Liver (tissue), 9 donors: ENCODE measurements around the gene NKD2. TPM values are rescaled to one million over a fixed set of nuclear protein-coding genes. Genes with fewer than 3 reads are reported as not detected.

ENCODE experiments used
- DNase-seq: peaks from one replicate; pipeline ENCODE4 v3.0.0-alpha.2; 2017; ENCODE audit warnings: low spot score
- H3K27ac ChIP-seq, 2 donors: one replicate each; pipeline ENCODE4 v1.7.0; 2013; ENCODE audit warnings: inconsistent platforms in 2 of 2, low read length in 2 of 2, control low read depth in 1 of 2, low read depth in 1 of 2, mild to moderate bottlenecking in 1 of 2
- H3K27me3 ChIP-seq, 4 donors: one replicate each; pipeline versions ENCODE4 v1.6.1 to v1.7.0; 2013; ENCODE audit warnings: low read length in 3 of 4, inconsistent platforms in 1 of 4, mild to moderate bottlenecking in 1 of 4, moderate library complexity in 1 of 4; ENCODE audit not compliant: control insufficient read depth in 4 of 4, insufficient read depth in 4 of 4
- H3K36me3 ChIP-seq, 4 donors: one replicate each; pipeline versions ENCODE4 v1.6.1 to v1.7.0; 2013; ENCODE audit warnings: low read length in 3 of 4, mild to moderate bottlenecking in 3 of 4, low read depth in 1 of 4, moderate library complexity in 1 of 4; ENCODE audit not compliant: control insufficient read depth in 4 of 4, insufficient read depth in 3 of 4
- H3K4me1 ChIP-seq, 4 donors: one replicate each; pipeline versions ENCODE4 v1.6.1 to v1.7.0; 2013; ENCODE audit warnings: low read length in 3 of 4, mild to moderate bottlenecking in 3 of 4, moderate library complexity in 1 of 4; ENCODE audit not compliant: control insufficient read depth in 4 of 4, insufficient read depth in 4 of 4
- H3K4me3 ChIP-seq, 3 donors: one replicate each; pipeline versions ENCODE4 v1.6.1 to v1.7.0; 2013; ENCODE audit warnings: low read length in 3 of 3, control low read depth in 1 of 3, low read depth in 1 of 3, mild to moderate bottlenecking in 1 of 3
- H3K9ac ChIP-seq, 2 donors: one replicate each; pipeline ENCODE4 v1.7.0; 2013; ENCODE audit warnings: low read length in 2 of 2, mild to moderate bottlenecking in 2 of 2, moderate library complexity in 2 of 2, control low read depth in 1 of 2, low read depth in 1 of 2
- H3K9me3 ChIP-seq, 4 donors: one replicate each; pipeline versions ENCODE4 v1.6.1 to v1.7.0; 2013; ENCODE audit warnings: low read length in 3 of 4; ENCODE audit not compliant: control insufficient read depth in 4 of 4
- ATF3 ChIP-seq: IDR thresholded peaks from 2 replicates; pipeline ENCODE4 v1.6.1; 2016; ENCODE audit warnings: antibody characterized with exemption
- CTCF ChIP-seq: fragments of 150-350 bp; IDR thresholded peaks from 2 replicates; pipeline ENCODE4 v1.5.1; 2017; ENCODE audit warnings: improper control_type of control experiment, low read depth, low read length; ENCODE audit not compliant: missing input control
- FOXA1 ChIP-seq: IDR thresholded peaks from 2 replicates; pipeline ENCODE4 v1.6.1; 2016; ENCODE audit warnings: antibody characterized with exemption
- FOXA2 ChIP-seq: IDR thresholded peaks from 2 replicates; pipeline ENCODE4 v1.6.1; 2016; ENCODE audit warnings: antibody characterized with exemption
- GABPA ChIP-seq, 2 donors: IDR thresholded peaks in 1 of 2; conservative IDR thresholded peaks in 1 of 2; 2 replicates each; pipeline ENCODE4 v1.6.1; 2016; ENCODE audit warnings: antibody characterized with exemption in 2 of 2, mild to moderate bottlenecking in 1 of 2, moderate library complexity in 1 of 2
- HNF4A ChIP-seq, 2 donors: conservative IDR thresholded peaks; 2 replicates each; pipeline ENCODE4 v1.6.1; 2016; ENCODE audit warnings: antibody characterized with exemption in 2 of 2, mild to moderate bottlenecking in 2 of 2
- HNF4G ChIP-seq: IDR thresholded peaks from 2 replicates; pipeline ENCODE4 v1.6.1; 2016; ENCODE audit warnings: antibody characterized with exemption
- JUND ChIP-seq, 2 donors: IDR thresholded peaks; 2 replicates each; pipeline ENCODE4 v1.6.1; 2016; ENCODE audit warnings: antibody characterized with exemption in 2 of 2
- MAX ChIP-seq: IDR thresholded peaks from 2 replicates; pipeline ENCODE4 v1.6.1; 2016; ENCODE audit warnings: antibody characterized with exemption
- NR2F2 ChIP-seq: IDR thresholded peaks from 2 replicates; pipeline ENCODE4 v1.6.1; 2016; ENCODE audit warnings: antibody characterized with exemption
- RAD21 ChIP-seq, 2 donors: IDR thresholded peaks; 2 replicates each; pipeline ENCODE4 v1.6.1; 2016; ENCODE audit warnings: antibody characterized with exemption in 2 of 2, mild to moderate bottlenecking in 2 of 2
- REST ChIP-seq: IDR thresholded peaks from 2 replicates; pipeline ENCODE4 v1.6.1; 2016; ENCODE audit warnings: antibody characterized with exemption, mild to moderate bottlenecking
- RXRA ChIP-seq, 2 donors: IDR thresholded peaks; 2 replicates each; pipeline ENCODE4 v1.6.1; 2017 to 2018; ENCODE audit warnings: antibody characterized with exemption in 2 of 2, mild to moderate bottlenecking in 1 of 2
- SP1 ChIP-seq: IDR thresholded peaks from 2 replicates; pipeline ENCODE4 v1.6.1; 2018; ENCODE audit warnings: antibody characterized with exemption, mild to moderate bottlenecking
- TAF1 ChIP-seq: conservative IDR thresholded peaks from 2 replicates; pipeline ENCODE4 v1.6.1; 2016; ENCODE audit warnings: antibody characterized with exemption, mild to moderate bottlenecking
- YY1 ChIP-seq: IDR thresholded peaks from 2 replicates; pipeline ENCODE4 v1.6.1; 2016; ENCODE audit warnings: antibody characterized with exemption, mild to moderate bottlenecking
- ZBTB33 ChIP-seq: IDR thresholded peaks from 2 replicates; pipeline ENCODE4 v1.6.1; 2016; ENCODE audit warnings: antibody characterized with exemption
- WGBS: extraction: QIAGEN DNeasy Blood & Tissue Kit; methylation state at CpG from one replicate; pipeline ENCODE4 v1.1.7; 2013; 5-methylcytosine and 5-hydroxymethylcytosine counted together
- polyA plus RNA-seq, 2 donors: library from polyadenylated mRNA; stranded (reverse) in 1 of 2; unstranded in 1 of 2; fragments of 200-250 nt in 1 of 2; fragments of >200 nt in 1 of 2; fragmentation: Nextera tagmentation in 1 of 2; extraction: Ambion mirVana in 1 of 2; gene quantifications; one replicate each; pipeline versions ENCODE4 v1.2.1 to v1.2.3, GENCODE V29; 2013 to 2015
- total RNA-seq, 2 donors: library from RNA; depleted of rRNA; stranded (reverse); fragments of >200 nt; gene quantifications; one replicate each; pipeline ENCODE4 v1.2.3, GENCODE V29; 2014
- donor health status: healthy.
- donor health status: healthy.
- donor health status: healthy.
- donor health status: healthy.
- donor health status: healthy.

The NKD2 gene
- total and polyA plus RNA-seq, 4 donors, result 0.09 to 1.3 (median 0.42) TPM

- 72% methylated on average over 2 of the region's 2 CpGs for WGBS
- H3K27me3 ChIP-seq, result no peaks in the 10 kb centered on the region
- no peak for DNase-seq
- no peak overlapping the region for H3K4me3 ChIP-seq
- H3K9ac ChIP-seq, result no peak overlapping the region
- TF ChIP-seq HNF4G, result no peak
- no peak for TF ChIP-seq ATF3
- no peak for TF ChIP-seq CTCF
- TF ChIP-seq FOXA1, result no peak
- no peak for TF ChIP-seq ZBTB33
- no peak for TF ChIP-seq MAX
- no peak for TF ChIP-seq TAF1
- no peak for TF ChIP-seq GABPA (IDR thresholded peaks at IDR 0.05 in 1 of 2, conservative IDR thresholded peaks at IDR 0.05 in 1 of 2)
- no peak for TF ChIP-seq RXRA (IDR thresholded peaks at IDR 0.05)
- no peak for TF ChIP-seq JUND (IDR thresholded peaks at IDR 0.05)
- TF ChIP-seq REST, result no peak
- TF ChIP-seq NR2F2, result no peak
- TF ChIP-seq RAD21 (IDR thresholded peaks at IDR 0.05), result no peak
- no peak for TF ChIP-seq SP1
- no peak for TF ChIP-seq FOXA2
- no peak for TF ChIP-seq HNF4A (conservative IDR thresholded peaks at IDR 0.05)
- no peak for TF ChIP-seq YY1
- no peaks in the 10 kb centered on the region for H3K4me1 ChIP-seq
- no peak overlapping the region for H3K27ac ChIP-seq
- H3K36me3 ChIP-seq, result no peaks in the 10 kb centered on the region
- no peaks in the 10 kb centered on the region for H3K9me3 ChIP-seq
Observed at GRCh38 chr5:1034986-1035385, 26.4 kb downstream of the NKD2 start.
